ENCODE results near the gene SH3YL1. TPM values are rescaled to one million over a fixed set of nuclear protein-coding genes. Genes with fewer than 3 reads are reported as not detected.

The SH3YL1 gene
- polyA plus RNA-seq, 1 donor, result 119 TPM

- DNase-seq, result peak in 1 of 2 donors; percentile 59
- no peak overlapping the region for H3K27ac ChIP-seq (ENCODE audit: low read length)
- peaks cover 4% of the 10 kb centered on the region for H3K9me3 ChIP-seq (ENCODE audit: control insufficient read depth, low read depth, low read length)
- WGBS (ENCODE audit: insufficient coverage, low lambda C conversion rate), result 0% methylated on average over 3 of the region's 60 CpGs
- H3K36me3 ChIP-seq (ENCODE audit: control insufficient read depth, insufficient read depth, low read length), result no peaks in the 10 kb centered on the region
- peaks cover 11% of the 10 kb centered on the region for H3K4me1 ChIP-seq (ENCODE audit: control insufficient read depth, insufficient read depth, low read length)
- peaks cover 26% of the 10 kb centered on the region for H3K27me3 ChIP-seq (ENCODE audit: control insufficient read depth, insufficient read depth, low read length)
- H3K4me3 ChIP-seq (ENCODE audit: low read length), result peak overlapping the region; percentile 45
Measured at GRCh38 chr2:289362-290089, 25.7 kb upstream of the SH3YL1 start.

DNA sequence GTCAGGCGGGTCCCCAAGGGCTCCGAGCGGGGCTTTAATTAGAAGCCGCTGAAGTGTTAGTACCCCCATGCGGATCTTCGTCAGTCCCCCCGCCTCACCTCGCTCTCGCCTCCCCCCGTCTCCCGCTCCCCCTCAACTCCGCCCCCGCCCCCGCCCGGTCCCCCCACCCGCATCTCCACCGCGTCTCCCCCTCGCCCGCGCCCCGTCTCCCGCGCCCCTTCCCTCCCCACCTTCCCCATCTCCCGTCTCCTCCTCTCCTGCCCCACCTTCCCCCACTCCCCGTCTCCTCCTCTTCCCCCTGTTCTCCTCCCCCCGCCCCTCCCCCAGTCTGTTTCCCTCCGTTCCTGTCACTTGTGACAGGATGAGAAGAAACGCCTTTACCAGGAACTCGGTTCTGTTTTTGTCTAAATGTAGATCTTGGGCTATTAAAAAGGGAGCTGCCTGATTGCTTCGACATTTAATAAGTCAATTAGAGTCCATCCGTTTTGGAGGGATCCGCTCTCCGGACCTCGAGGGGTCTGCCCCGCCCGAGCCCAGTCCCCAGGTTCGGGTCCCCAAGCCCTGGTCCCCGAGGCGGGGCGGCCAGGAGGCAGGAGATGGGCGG is 25.0 kb upstream of the SH3YL1 start:
- peaks cover 26% of the 10 kb centered on the region for H3K27me3 ChIP-seq (ENCODE audit: control insufficient read depth, insufficient read depth, low read length)
- peak in 1 of 2 donors; percentile 17 for DNase-seq
- H3K9me3 ChIP-seq (ENCODE audit: control insufficient read depth, low read depth, low read length), result peaks cover 4% of the 10 kb centered on the region
- peak overlapping the region; percentile 45 for H3K4me3 ChIP-seq (ENCODE audit: low read length)
- peaks cover 11% of the 10 kb centered on the region for H3K4me1 ChIP-seq (ENCODE audit: control insufficient read depth, insufficient read depth, low read length)
- no CpG with 5 or more reads among the region's 42 CpGs for WGBS (ENCODE audit: insufficient coverage, low lambda C conversion rate)
- H3K36me3 ChIP-seq (ENCODE audit: control insufficient read depth, insufficient read depth, low read length), result no peaks in the 10 kb centered on the region
- H3K27ac ChIP-seq (ENCODE audit: low read length), result no peak overlapping the region

- DNase-seq, result peak in 1 of 2 donors; percentile 52
- no peaks in the 10 kb centered on the region for H3K36me3 ChIP-seq (ENCODE audit: control insufficient read depth, insufficient read depth, low read length)
- H3K9me3 ChIP-seq (ENCODE audit: control insufficient read depth, low read depth, low read length), result peaks cover 4% of the 10 kb centered on the region
- peaks cover 26% of the 10 kb centered on the region for H3K27me3 ChIP-seq (ENCODE audit: control insufficient read depth, insufficient read depth, low read length)
- H3K4me1 ChIP-seq (ENCODE audit: control insufficient read depth, insufficient read depth, low read length), result peaks cover 11% of the 10 kb centered on the region
- no peak within 1 kb of the TSS for H3K27ac ChIP-seq (ENCODE audit: low read length)
- WGBS (ENCODE audit: insufficient coverage, low lambda C conversion rate), result no CpG with 5 or more reads among the region's 128 CpGs
- peak within 1 kb of the TSS; percentile 35 for H3K4me3 ChIP-seq (ENCODE audit: low read length)
Measured at GRCh38 chr2:287911-288757, 24.3 kb upstream of the SH3YL1 start, which contains the start of gene ALKAL2. Gene ALKAL2, minus strand, starts transcription at chr2:288091. Its CDS starts 256 bp downstream, at chr2:287835.

DNA sequence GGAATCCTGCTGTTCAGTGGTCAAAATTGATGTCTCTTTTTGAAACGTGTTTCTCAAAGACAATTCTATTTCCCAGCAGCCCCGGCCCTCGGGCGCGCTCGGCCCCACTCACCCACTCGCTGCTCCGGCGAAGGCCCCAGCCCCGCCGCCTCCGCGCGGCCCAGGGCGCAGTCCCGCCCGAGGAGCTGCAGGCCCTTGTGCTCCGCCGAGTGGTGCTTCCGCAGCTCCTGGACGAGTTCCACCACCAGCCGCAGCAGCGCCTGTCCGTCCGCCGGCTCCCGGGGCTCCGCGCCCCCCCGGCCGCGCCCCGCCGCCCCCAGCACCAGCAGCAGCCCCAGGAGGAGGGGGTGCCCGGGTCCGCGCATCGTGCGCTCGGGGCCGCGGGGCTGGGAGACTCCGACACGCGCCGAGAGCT is 23.6 kb upstream of the SH3YL1 start:
- Histone ChIP-seq H3K4me3 (ENCODE audit: low read length) (peak overlapping the region; percentile 35), H3K9me3 (ENCODE audit: control insufficient read depth, low read depth, low read length) (peaks cover 4% of the 10 kb centered on the region), H3K36me3 (ENCODE audit: control insufficient read depth, insufficient read depth, low read length) (no peaks in the 10 kb centered on the region), H3K27ac (ENCODE audit: low read length) (no peak overlapping the region), H3K4me1 (ENCODE audit: control insufficient read depth, insufficient read depth, low read length) (peaks cover 16% of the 10 kb centered on the region), H3K27me3 (ENCODE audit: control insufficient read depth, insufficient read depth, low read length) (peaks cover 26% of the 10 kb centered on the region)
- DNase-seq, result peak in 1 of 2 donors; percentile 54
- WGBS (ENCODE audit: insufficient coverage, low lambda C conversion rate), result no CpG with 5 or more reads among the region's 46 CpGs

DNA sequence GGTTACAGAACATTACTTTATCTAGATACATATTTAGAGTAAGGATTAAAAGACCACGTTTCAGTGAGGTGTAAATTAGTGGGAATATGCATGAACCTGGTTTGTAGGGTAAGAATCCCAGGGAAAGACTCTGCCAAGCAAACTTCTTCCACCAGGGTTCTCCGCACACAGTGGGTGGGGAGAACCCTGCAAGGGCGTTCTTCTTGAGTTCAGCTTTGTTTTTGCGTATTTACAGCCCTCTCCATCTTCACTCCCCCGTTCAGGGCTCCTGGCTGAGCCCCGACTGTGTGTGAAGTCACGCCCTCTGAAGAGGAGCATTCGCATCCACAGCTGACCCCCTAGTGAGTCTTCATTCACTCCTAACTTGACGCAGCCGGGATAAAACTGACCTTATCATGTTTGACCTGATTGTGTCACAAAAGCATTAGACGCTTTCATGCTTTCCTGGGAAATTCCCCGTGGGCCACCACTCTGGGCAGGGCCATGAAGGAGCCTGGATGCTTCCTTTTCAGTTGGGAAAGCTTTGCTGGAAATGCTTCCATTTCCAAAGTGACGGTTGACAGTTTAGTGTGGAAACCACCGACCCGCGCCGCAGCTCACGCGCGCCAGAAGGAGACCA is 23.1 kb upstream of the SH3YL1 start:
- Histone ChIP-seq H3K4me1 (ENCODE audit: control insufficient read depth, insufficient read depth, low read length) (peaks cover 20% of the 10 kb centered on the region), H3K9me3 (ENCODE audit: control insufficient read depth, low read depth, low read length) (peaks cover 4% of the 10 kb centered on the region), H3K36me3 (ENCODE audit: control insufficient read depth, insufficient read depth, low read length) (peaks cover 1% of the 10 kb centered on the region), H3K4me3 (ENCODE audit: low read length) (peak overlapping the region; percentile 35), H3K27ac (ENCODE audit: low read length) (no peak overlapping the region), H3K27me3 (ENCODE audit: control insufficient read depth, insufficient read depth, low read length) (peaks cover 26% of the 10 kb centered on the region)
- DNase-seq, result peak in 1 of 2 donors; percentile 26
- WGBS (ENCODE audit: insufficient coverage, low lambda C conversion rate), result 28% methylated on average over 2 of the region's 20 CpGs

- peaks cover 26% of the 10 kb centered on the region for H3K27me3 ChIP-seq (ENCODE audit: control insufficient read depth, insufficient read depth, low read length)
Measured at GRCh38 chr2:286035-286434, 22.2 kb upstream of the SH3YL1 start.

GRCh38 chr2:285531-285930 is 21.7 kb upstream of the SH3YL1 start:
- Histone ChIP-seq H3K4me1 (ENCODE audit: control insufficient read depth, insufficient read depth, low read length) (peaks cover 24% of the 10 kb centered on the region), H3K36me3 (ENCODE audit: control insufficient read depth, insufficient read depth, low read length) (peaks cover 14% of the 10 kb centered on the region), H3K9me3 (ENCODE audit: control insufficient read depth, low read depth, low read length) (peaks cover 4% of the 10 kb centered on the region), H3K27me3 (ENCODE audit: control insufficient read depth, insufficient read depth, low read length) (peaks cover 24% of the 10 kb centered on the region), H3K4me3 (ENCODE audit: low read length) (no peak overlapping the region), H3K27ac (ENCODE audit: low read length) (no peak overlapping the region)
- WGBS (ENCODE audit: insufficient coverage, low lambda C conversion rate), result no CpG with 5 or more reads among the region's 1 CpG
- no peak for DNase-seq

More at GRCh38 chr2:286035-286434, 22.2 kb upstream of the SH3YL1 start:
- Histone ChIP-seq H3K4me1 (ENCODE audit: control insufficient read depth, insufficient read depth, low read length) (peaks cover 24% of the 10 kb centered on the region), H3K4me3 (ENCODE audit: low read length) (no peak overlapping the region), H3K9me3 (ENCODE audit: control insufficient read depth, low read depth, low read length) (peaks cover 4% of the 10 kb centered on the region), H3K36me3 (ENCODE audit: control insufficient read depth, insufficient read depth, low read length) (peaks cover 9% of the 10 kb centered on the region), H3K27ac (ENCODE audit: low read length) (no peak overlapping the region)
- peak in 1 of 2 donors; percentile 57 for DNase-seq
- WGBS (ENCODE audit: insufficient coverage, low lambda C conversion rate), result 55% methylated on average over 5 of the region's 6 CpGs

- Histone ChIP-seq H3K27ac (ENCODE audit: low read length) (no peak overlapping the region), H3K9me3 (ENCODE audit: control insufficient read depth, low read depth, low read length) (peaks cover 4% of the 10 kb centered on the region), H3K36me3 (ENCODE audit: control insufficient read depth, insufficient read depth, low read length) (peaks cover 19% of the 10 kb centered on the region), H3K4me1 (ENCODE audit: control insufficient read depth, insufficient read depth, low read length) (peaks cover 24% of the 10 kb centered on the region), H3K4me3 (ENCODE audit: low read length) (no peak overlapping the region), H3K27me3 (ENCODE audit: control insufficient read depth, insufficient read depth, low read length) (peaks cover 24% of the 10 kb centered on the region)
- no peak for DNase-seq
- WGBS (ENCODE audit: insufficient coverage, low lambda C conversion rate), result 83% methylated on average over 1 of the region's 13 CpGs
Measured at GRCh38 chr2:284896-285492, 21.2 kb upstream of the SH3YL1 start.

DNA sequence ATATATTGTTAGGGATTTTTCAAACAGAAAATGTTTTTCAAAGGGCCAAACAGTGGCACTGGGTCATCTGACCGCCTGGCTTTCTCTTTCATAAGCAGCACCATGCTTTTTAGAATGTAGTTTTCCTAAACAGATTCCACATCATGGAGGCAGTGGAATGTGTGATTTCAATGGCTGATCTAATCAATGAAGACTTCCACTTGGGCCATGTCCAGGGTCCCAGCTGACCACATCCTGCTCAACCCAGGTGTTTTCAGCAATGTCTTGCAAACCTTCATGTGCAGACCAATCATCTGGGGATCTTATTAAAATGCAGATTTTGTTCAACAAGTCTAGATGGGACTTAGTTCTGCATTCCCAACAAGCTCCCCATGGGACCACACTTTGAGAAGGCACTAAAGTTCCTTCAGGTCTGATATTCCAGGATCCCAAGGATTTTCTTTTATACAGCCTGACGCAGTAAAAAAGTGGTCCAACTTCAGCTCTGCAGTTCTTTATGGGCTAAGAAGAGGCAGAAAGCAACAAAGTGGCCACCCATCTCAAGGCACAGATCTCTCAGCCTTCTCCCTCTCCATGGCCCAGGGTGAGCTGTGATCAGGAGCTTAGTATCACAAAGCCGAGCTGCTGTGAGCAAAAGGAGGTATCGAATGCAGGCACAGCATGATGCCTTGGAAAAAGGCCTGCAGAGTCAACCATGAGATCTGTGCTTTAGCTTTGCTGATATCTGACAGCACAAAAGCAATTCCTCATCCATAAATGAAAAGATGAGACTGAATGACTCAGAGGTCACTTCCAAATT is 20.4 kb upstream of the SH3YL1 start:
- no CpG with 5 or more reads among the region's 4 CpGs for WGBS (ENCODE audit: insufficient coverage, low lambda C conversion rate)
- Histone ChIP-seq H3K27ac (ENCODE audit: low read length) (no peak overlapping the region), H3K4me3 (ENCODE audit: low read length) (no peak overlapping the region), H3K4me1 (ENCODE audit: control insufficient read depth, insufficient read depth, low read length) (peaks cover 24% of the 10 kb centered on the region), H3K36me3 (ENCODE audit: control insufficient read depth, insufficient read depth, low read length) (peaks cover 22% of the 10 kb centered on the region), H3K9me3 (ENCODE audit: control insufficient read depth, low read depth, low read length) (peaks cover 1% of the 10 kb centered on the region), H3K27me3 (ENCODE audit: control insufficient read depth, insufficient read depth, low read length) (peaks cover 16% of the 10 kb centered on the region)
- DNase-seq, result no peak
